H9 (cell line): ENCODE measurements around the gene PCDHB7. TPM values are rescaled to one million over a fixed set of nuclear protein-coding genes. Genes with fewer than 3 reads are reported as not detected.

Experiments
- DNase-seq: peaks from one replicate; pipeline ENCODE4 v3.0.0-alpha.2; 2017
- H2AFZ ChIP-seq: one replicate; pipeline ENCODE4 v1.6.1; 2013; ENCODE audit warnings: mild to moderate bottlenecking, low read length, control low read depth, moderate library complexity
- H2AK5ac ChIP-seq: 2 replicates; pipeline ENCODE4 v1.6.1; 2013; ENCODE audit warnings: low read length, control low read depth, mixed read lengths; ENCODE audit not compliant: insufficient read length
- H2BK120ac ChIP-seq: one replicate; pipeline ENCODE4 v1.6.1; 2013; ENCODE audit warnings: low read depth, mild to moderate bottlenecking, low read length, control low read depth, inconsistent platforms; ENCODE audit not compliant: poor library complexity, severe bottlenecking
- H2BK12ac ChIP-seq: 2 replicates; pipeline ENCODE4 v1.6.1; 2013; ENCODE audit warnings: low read length, control low read depth, mixed read lengths, low read depth; ENCODE audit not compliant: insufficient read length
- H2BK15ac ChIP-seq: 2 replicates; pipeline ENCODE4 v1.6.1; 2013; ENCODE audit warnings: low read depth, low read length, control low read depth
- H2BK20ac ChIP-seq: one replicate; pipeline ENCODE4 v1.6.1; 2013; ENCODE audit warnings: low read depth, mild to moderate bottlenecking, low read length, control low read depth, inconsistent platforms; ENCODE audit not compliant: poor library complexity, severe bottlenecking
- H2BK5ac ChIP-seq: 2 replicates; pipeline ENCODE4 v1.6.1; 2013; ENCODE audit warnings: low read length, control low read depth, mixed read lengths; ENCODE audit not compliant: insufficient read length
- H3K14ac ChIP-seq: 2 replicates; pipeline ENCODE4 v1.6.1; 2013; ENCODE audit warnings: low read length, control low read depth; ENCODE audit not compliant: insufficient read depth
- H3K18ac ChIP-seq: 2 replicates; pipeline ENCODE4 v1.6.1; 2013; ENCODE audit warnings: low read depth, mild to moderate bottlenecking, mixed read lengths, low read length, control low read depth; ENCODE audit not compliant: insufficient read length
- H3K23ac ChIP-seq: 2 replicates; pipeline ENCODE4 v1.6.1; 2013; ENCODE audit warnings: low read length, control low read depth, mixed read lengths, low read depth; ENCODE audit not compliant: insufficient read length
- H3K23me2 ChIP-seq: 2 replicates; pipeline ENCODE4 v1.6.1; 2013; ENCODE audit warnings: low read depth, mild to moderate bottlenecking, mixed read lengths, low read length, control low read depth; ENCODE audit not compliant: insufficient read length, poor library complexity, severe bottlenecking
- H3K27ac ChIP-seq: 2 replicates; pipeline ENCODE4 v1.5.1; 2013; ENCODE audit warnings: low read length, control low read depth, mixed read lengths, low read depth; ENCODE audit not compliant: insufficient read length
- H3K27me3 ChIP-seq: 2 replicates; pipeline ENCODE4 v1.6.1; 2013; ENCODE audit warnings: low read length, control low read depth, inconsistent platforms; ENCODE audit not compliant: insufficient read depth
- H3K4ac ChIP-seq: 2 replicates; pipeline ENCODE4 v1.6.1; 2013; ENCODE audit warnings: low read depth, mild to moderate bottlenecking, control low read depth, inconsistent platforms, low read length, moderate library complexity
- H3K4me1 ChIP-seq: 2 replicates; pipeline ENCODE4 v1.6.1; 2013; ENCODE audit warnings: low read length, control low read depth, inconsistent platforms; ENCODE audit not compliant: insufficient read depth
- H3K4me2 ChIP-seq: 2 replicates; pipeline ENCODE4 v1.6.1; 2013; ENCODE audit warnings: low read length, control low read depth, mixed read lengths; ENCODE audit not compliant: insufficient read length, insufficient read depth
- H3K56ac ChIP-seq: 2 replicates; pipeline ENCODE4 v1.6.1; 2013; ENCODE audit warnings: low read depth, mild to moderate bottlenecking, mixed read lengths, low read length, control low read depth; ENCODE audit not compliant: insufficient read length
- H3K79me1 ChIP-seq: 2 replicates; pipeline ENCODE4 v1.6.1; 2013; ENCODE audit warnings: low read depth, mild to moderate bottlenecking, moderate library complexity, low read length, control low read depth, inconsistent platforms; ENCODE audit not compliant: insufficient read depth, poor library complexity, severe bottlenecking
- H3K79me2 ChIP-seq: 2 replicates; pipeline ENCODE4 v1.6.1; 2013; ENCODE audit warnings: low read length, control low read depth, inconsistent platforms; ENCODE audit not compliant: insufficient read depth
- H3K9ac ChIP-seq: 2 replicates; pipeline ENCODE4 v1.6.1; 2013; ENCODE audit warnings: low read length, control low read depth, mixed read lengths; ENCODE audit not compliant: insufficient read length; ENCODE audit errors: extremely low read depth
- H3K9me3 ChIP-seq: one replicate; pipeline ENCODE4 v1.6.1; 2013; ENCODE audit warnings: low read depth, low read length, inconsistent platforms; ENCODE audit not compliant: control insufficient read depth
- H3T11ph ChIP-seq: one replicate; pipeline ENCODE4 v1.6.1; 2013; ENCODE audit warnings: mild to moderate bottlenecking, low read length, control low read depth, inconsistent platforms
- H4K20me1 ChIP-seq: one replicate; pipeline ENCODE4 v1.6.1; 2013; ENCODE audit not compliant: control insufficient read depth, insufficient read length, insufficient read depth
- H4K5ac ChIP-seq: 2 replicates; pipeline ENCODE4 v1.6.1; 2013; ENCODE audit warnings: low read depth, mild to moderate bottlenecking, mixed read lengths, low read length, control low read depth; ENCODE audit not compliant: insufficient read length
- H4K8ac ChIP-seq: replicated peaks from 2 replicates; pipeline ENCODE4 v1.6.1; 2013; ENCODE audit warnings: low read length, control low read depth, mixed read lengths, low read depth; ENCODE audit not compliant: insufficient read length
- H4K91ac ChIP-seq: 2 replicates; pipeline ENCODE4 v1.6.1; 2013; ENCODE audit warnings: low read depth, mild to moderate bottlenecking, moderate library complexity, mixed read lengths, low read length, control low read depth; ENCODE audit not compliant: insufficient read length
- H3K27ac Mint-ChIP-seq, 3 experiments: 2 replicates in 2 of 3; 3 replicates in 1 of 3; pipeline ENCODE4 v1.8.0; 2020 to 2021; ENCODE audit warnings: mixed read lengths in 3 of 3, mild to moderate bottlenecking in 1 of 3, moderate library complexity in 1 of 3
- H3K27me3 Mint-ChIP-seq: 2 replicates; pipeline ENCODE4 v1.8.0; 2021; ENCODE audit warnings: low read depth, mild to moderate bottlenecking, moderate library complexity, mixed read lengths
- H3K36me3 Mint-ChIP-seq, 3 experiments: 2 replicates in 2 of 3; 3 replicates in 1 of 3; pipeline ENCODE4 v1.8.0; 2020 to 2021; ENCODE audit warnings: low read depth in 3 of 3, mixed read lengths in 3 of 3; ENCODE audit not compliant: insufficient read depth in 1 of 3
- H3K4me1 Mint-ChIP-seq, 2 experiments: 2 replicates each; pipeline ENCODE4 v1.8.0; 2020; ENCODE audit warnings: mixed read lengths in 2 of 2
- H3K4me3 Mint-ChIP-seq, 2 experiments: 2 replicates in 1 of 2; 3 replicates in 1 of 2; pipeline ENCODE4 v1.8.0; 2020 to 2021; ENCODE audit warnings: mild to moderate bottlenecking in 2 of 2, mixed read lengths in 2 of 2, moderate library complexity in 1 of 2
- H3K9me3 Mint-ChIP-seq, 2 experiments: 2 replicates in 1 of 2; 3 replicates in 1 of 2; pipeline ENCODE4 v1.8.0; 2020; ENCODE audit warnings: mild to moderate bottlenecking in 2 of 2, mixed read lengths in 2 of 2, moderate library complexity in 1 of 2
- CTCF ChIP-seq: fragments of 200-600 bp; sonication (generic); conservative IDR thresholded peaks from 3 replicates; pipeline ENCODE4 v1.8.0; 2021; ENCODE audit warnings: antibody characterized with exemption, mild to moderate bottlenecking
- WGBS: extraction: QIAGEN DNeasy Blood & Tissue Kit; methylation state at CpG from one replicate; pipeline ENCODE4 v1.1.7; 2013; ENCODE audit warnings: missing lambda C conversion rate, low lambda C conversion rate, mixed read lengths; ENCODE audit not compliant: insufficient read length; ENCODE audit errors: extremely low coverage; 5-methylcytosine and 5-hydroxymethylcytosine counted together
- total RNA-seq: library from RNA; stranded (reverse); gene quantifications from 2 replicates; pipeline ENCODE4 v1.2.1, GENCODE V29; 2021

The PCDHB7 gene
- total RNA-seq, 1 experiment from 2014 or later = 0.52 TPM

- Histone ChIP-seq H3K4me2 (no peak within 1 kb of the TSS), H3K79me1 (no peaks in the 10 kb centered on the region), H2AK5ac (no peak within 1 kb of the TSS), H3K4me1 (no peaks in the 10 kb centered on the region), H3K9me3 (peaks cover 9% of the 10 kb centered on the region), H4K8ac (no peak within 1 kb of the TSS), H3K18ac (no peak within 1 kb of the TSS), H3T11ph (no peak within 1 kb of the TSS), H2BK20ac (no peak within 1 kb of the TSS), H3K9ac (no peak within 1 kb of the TSS), H2BK12ac (no peak within 1 kb of the TSS), H4K20me1 (no peaks in the 10 kb centered on the region), H3K79me2 (no peaks in the 10 kb centered on the region), H3K14ac (no peak within 1 kb of the TSS; the same call in 1 of the 2 replicates), H4K5ac (no peak within 1 kb of the TSS), H3K4ac (no peak within 1 kb of the TSS), H2BK15ac (no peak within 1 kb of the TSS), H3K27ac (no peak within 1 kb of the TSS), H2BK5ac (no peak within 1 kb of the TSS), H3K23me2 (no peaks in the 10 kb centered on the region), H3K56ac (no peak within 1 kb of the TSS), H3K27me3 (no peaks in the 10 kb centered on the region), H2BK120ac (no peak within 1 kb of the TSS), H4K91ac (no peak within 1 kb of the TSS), H3K23ac (no peak within 1 kb of the TSS), H2AFZ (no peak within 1 kb of the TSS)
- no peak for DNase-seq
- H3K27ac Mint-ChIP-seq = no peak within 1 kb of the TSS
- H3K4me1 Mint-ChIP-seq = no peaks in the 10 kb centered on the region
- H3K27me3 Mint-ChIP-seq = peaks cover 10% of the 10 kb centered on the region
- H3K36me3 Mint-ChIP-seq = peaks cover 0 to 20% (median 1%) of the 10 kb centered on the region in 3 experiments; a peak in 5 of 7 replicates
- H3K9me3 Mint-ChIP-seq = peaks cover 27 to 29% of the 10 kb centered on the region in 2 experiments
- no peak within 1 kb of the TSS for H3K4me3 Mint-ChIP-seq
- WGBS = no CpG with 5 or more reads among the region's 18 CpGs
- TF ChIP-seq CTCF = peak; percentile 61; the same call in 2 of the 3 replicates
Measured at GRCh38 chr5:141149812-141150211, 22.6 kb upstream of the PCDHB7 start, which contains the start of gene PCDHB6. Gene PCDHB6, plus strand, starts transcription at chr5:141150057. Its CDS starts 201 bp downstream, at chr5:141150258.
